PFSK-1 (cell line): Measurements from ENCODE around the gene C17orf75.

Source experiments
- POLR2AphosphoS5 ChIP-seq: IDR thresholded peaks from 2 replicates; pipeline ENCODE4 v1.6.1; 2012; ENCODE audit warnings: low read depth, mild to moderate bottlenecking, control low read depth, low read length, moderate library complexity
- TF ChIP-seq, protein P1 (sequence below), 2 experiments: IDR thresholded peaks; 2 replicates each; pipeline versions ENCODE4 v1.6.1 to v1.8.0; 2011 to 2012; ENCODE audit warnings: low read depth in 2 of 2, low read length in 2 of 2, control low read depth in 1 of 2, inconsistent platforms in 1 of 2, mild to moderate bottlenecking in 1 of 2, moderate library complexity in 1 of 2; ENCODE audit not compliant: insufficient read depth in 1 of 2

DNA sequence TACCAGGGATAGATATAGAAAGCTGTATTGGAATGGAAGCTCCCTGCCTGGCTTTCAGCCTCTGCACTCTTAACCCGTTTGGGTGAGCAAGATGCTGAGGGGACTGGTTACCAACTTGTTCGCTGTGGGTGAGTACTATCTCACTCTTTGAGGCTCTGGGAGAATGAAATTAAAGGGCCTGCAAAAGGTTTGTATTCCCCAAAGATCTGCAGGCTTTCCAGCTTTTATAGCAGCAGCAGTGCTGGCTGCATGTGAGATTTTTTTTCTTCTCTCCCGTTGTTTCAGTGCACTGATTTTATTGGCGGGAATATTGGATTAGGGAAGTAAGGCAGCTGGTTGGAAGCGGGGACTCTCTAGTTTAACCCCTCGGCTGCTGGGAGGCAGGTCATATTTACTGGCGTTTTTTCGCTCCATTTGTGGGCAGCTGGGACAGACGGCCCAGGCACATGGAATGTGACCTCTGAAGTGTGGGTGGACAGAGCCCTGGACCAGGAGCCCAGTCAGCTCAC lies 30.9 kb downstream of the C17orf75 start:
- TF ChIP-seq, protein P1, sequence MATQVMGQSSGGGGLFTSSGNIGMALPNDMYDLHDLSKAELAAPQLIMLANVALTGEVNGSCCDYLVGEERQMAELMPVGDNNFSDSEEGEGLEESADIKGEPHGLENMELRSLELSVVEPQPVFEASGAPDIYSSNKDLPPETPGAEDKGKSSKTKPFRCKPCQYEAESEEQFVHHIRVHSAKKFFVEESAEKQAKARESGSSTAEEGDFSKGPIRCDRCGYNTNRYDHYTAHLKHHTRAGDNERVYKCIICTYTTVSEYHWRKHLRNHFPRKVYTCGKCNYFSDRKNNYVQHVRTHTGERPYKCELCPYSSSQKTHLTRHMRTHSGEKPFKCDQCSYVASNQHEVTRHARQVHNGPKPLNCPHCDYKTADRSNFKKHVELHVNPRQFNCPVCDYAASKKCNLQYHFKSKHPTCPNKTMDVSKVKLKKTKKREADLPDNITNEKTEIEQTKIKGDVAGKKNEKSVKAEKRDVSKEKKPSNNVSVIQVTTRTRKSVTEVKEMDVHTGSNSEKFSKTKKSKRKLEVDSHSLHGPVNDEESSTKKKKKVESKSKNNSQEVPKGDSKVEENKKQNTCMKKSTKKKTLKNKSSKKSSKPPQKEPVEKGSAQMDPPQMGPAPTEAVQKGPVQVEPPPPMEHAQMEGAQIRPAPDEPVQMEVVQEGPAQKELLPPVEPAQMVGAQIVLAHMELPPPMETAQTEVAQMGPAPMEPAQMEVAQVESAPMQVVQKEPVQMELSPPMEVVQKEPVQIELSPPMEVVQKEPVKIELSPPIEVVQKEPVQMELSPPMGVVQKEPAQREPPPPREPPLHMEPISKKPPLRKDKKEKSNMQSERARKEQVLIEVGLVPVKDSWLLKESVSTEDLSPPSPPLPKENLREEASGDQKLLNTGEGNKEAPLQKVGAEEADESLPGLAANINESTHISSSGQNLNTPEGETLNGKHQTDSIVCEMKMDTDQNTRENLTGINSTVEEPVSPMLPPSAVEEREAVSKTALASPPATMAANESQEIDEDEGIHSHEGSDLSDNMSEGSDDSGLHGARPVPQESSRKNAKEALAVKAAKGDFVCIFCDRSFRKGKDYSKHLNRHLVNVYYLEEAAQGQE (IDR thresholded peaks at IDR 0.05; ENCODE audit: insufficient read depth in 1 of 2, low read depth in 2 of 2, low read length in 2 of 2): no peak
- TF ChIP-seq POLR2AphosphoS5: no peak
